PC-9 (cell line): ENCODE results near the gene ZNF710.

ENCODE experiments used
- EZH2 ChIP-seq: fragments of 200-600 bp; sonication (generic); IDR thresholded peaks from 2 replicates; pipeline ENCODE4 v1.8.0; 2017; ENCODE audit warnings: antibody characterized with exemption, low read depth
- TF ChIP-seq, protein P1 (sequence below): fragments of 200-600 bp; sonication (generic); conservative IDR thresholded peaks from 2 replicates; pipeline ENCODE4 v1.6.1; 2017; ENCODE audit warnings: mixed run types, antibody characterized with exemption, mild to moderate bottlenecking, moderate library complexity

DNA sequence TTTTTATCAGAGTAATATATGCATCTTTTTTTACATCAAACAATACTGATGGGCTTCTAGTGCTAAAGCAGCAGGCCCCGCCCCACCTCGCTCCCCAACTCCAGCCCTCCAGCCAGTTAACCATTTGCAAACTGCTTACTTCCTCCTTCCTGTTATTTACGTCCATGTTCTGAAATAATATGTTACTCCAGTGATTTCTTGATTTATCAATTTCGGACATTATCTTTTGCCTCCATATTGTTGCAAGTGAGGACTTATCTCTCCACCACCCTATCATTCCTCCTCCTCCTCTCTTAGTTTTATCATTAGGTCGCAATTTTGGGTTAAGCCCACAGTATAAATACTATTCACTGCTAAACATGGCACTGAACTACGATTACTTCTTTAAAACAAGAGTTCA lies 39.5 kb downstream of the ZNF710 start:
- TF ChIP-seq EZH2 = no peak
- TF ChIP-seq, protein P1, sequence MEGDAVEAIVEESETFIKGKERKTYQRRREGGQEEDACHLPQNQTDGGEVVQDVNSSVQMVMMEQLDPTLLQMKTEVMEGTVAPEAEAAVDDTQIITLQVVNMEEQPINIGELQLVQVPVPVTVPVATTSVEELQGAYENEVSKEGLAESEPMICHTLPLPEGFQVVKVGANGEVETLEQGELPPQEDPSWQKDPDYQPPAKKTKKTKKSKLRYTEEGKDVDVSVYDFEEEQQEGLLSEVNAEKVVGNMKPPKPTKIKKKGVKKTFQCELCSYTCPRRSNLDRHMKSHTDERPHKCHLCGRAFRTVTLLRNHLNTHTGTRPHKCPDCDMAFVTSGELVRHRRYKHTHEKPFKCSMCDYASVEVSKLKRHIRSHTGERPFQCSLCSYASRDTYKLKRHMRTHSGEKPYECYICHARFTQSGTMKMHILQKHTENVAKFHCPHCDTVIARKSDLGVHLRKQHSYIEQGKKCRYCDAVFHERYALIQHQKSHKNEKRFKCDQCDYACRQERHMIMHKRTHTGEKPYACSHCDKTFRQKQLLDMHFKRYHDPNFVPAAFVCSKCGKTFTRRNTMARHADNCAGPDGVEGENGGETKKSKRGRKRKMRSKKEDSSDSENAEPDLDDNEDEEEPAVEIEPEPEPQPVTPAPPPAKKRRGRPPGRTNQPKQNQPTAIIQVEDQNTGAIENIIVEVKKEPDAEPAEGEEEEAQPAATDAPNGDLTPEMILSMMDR = no peak
